M059J (cell line): Measurements from ENCODE around the gene CAMK1G. TPM values are rescaled to one million over a fixed set of nuclear protein-coding genes. Genes with fewer than 3 reads are reported as not detected.

Experiments used
- DNase-seq: peaks from one replicate; pipeline ENCODE4 v3.0.0-alpha.2; 2012; ENCODE audit warnings: low read depth
- total RNA-seq: library from RNA; depleted of rRNA; stranded (reverse); fragments of >200 nt; shearing (Covaris generic); gene quantifications from 2 replicates; pipeline ENCODE4 v1.2.3, GENCODE V29; 2014; rRNA removed

The CAMK1G gene
- 3.0 and 4.5 TPM in 2 replicates for total RNA-seq

- peak; percentile 76 for DNase-seq
These were observed at the start of gene CAMK1G for GRCh38 chr1:209583408-209583807. CAMK1G (plus strand) TSS chr1:209583714; CDS start chr1:209594984, 11,270 bp downstream.

DNA sequence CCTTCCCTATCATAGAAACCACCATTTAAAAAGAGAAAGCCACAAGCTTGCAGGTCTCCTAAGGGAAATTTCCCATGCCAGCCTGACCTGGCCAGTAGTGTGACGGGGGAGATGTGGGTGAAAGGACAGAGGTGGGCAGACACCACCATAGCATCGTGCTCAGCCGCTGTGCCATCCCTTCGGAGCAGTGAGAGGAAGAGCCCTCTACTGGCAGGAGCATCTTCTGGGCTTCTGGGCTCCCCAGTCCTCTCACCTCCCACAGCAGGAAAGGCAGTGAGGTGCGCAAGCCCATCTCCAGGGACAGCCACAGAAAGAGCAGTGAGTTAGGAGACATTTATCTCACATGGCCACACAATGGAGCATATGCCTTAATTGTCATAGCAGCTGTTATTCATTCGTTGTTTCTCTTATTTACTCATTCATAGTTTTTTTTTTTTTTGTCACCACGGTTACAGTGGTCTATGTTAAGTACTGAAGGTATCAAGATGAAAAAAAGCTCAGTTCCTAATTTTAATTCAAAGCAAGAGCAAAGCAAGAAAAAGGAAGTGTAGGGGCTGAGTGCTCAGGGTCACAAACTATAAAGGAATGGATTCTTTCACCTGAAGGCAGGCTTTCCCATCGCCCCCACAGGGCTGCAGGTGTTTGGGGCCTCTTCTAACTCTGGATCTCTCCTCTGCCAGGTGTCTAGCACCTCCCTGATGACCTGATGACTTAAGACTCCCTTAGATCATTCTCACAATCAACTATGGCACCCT lies 48.8 kb upstream of the CAMK1G start:
- no peak for DNase-seq

GRCh38 chr1:209536843-209537242 lies 46.7 kb upstream of the CAMK1G start:
- DNase-seq: no peak

- DNase-seq: no peak
These were observed 46.0 kb upstream of the CAMK1G start for GRCh38 chr1:209537336-209538114.

- peak; percentile 20 for DNase-seq
These were observed 43.9 kb upstream of the CAMK1G start for GRCh38 chr1:209539576-209539975.

DNA sequence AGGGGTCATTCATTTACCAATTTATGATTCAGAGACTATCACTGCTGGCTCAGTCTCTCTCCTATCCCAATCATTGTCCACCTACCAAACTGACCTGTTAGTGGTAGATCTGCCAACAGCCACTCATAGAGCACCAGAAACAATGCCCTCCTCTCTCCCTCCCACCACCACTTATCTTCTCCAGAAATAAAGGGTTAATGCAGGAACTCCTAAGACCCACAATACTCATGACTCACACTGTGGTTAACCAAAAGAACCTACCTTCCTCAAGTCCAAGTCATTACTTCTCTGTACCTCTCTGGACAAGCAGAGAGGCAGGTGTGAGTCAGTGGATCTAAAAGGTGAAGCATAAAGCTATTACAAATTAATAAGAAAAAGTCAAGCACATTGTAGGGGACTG lies 40.9 kb upstream of the CAMK1G start:
- DNase-seq: peak; percentile 96

GRCh38 chr1:209544098-209544497 lies 39.4 kb upstream of the CAMK1G start:
- DNase-seq: no peak

DNA sequence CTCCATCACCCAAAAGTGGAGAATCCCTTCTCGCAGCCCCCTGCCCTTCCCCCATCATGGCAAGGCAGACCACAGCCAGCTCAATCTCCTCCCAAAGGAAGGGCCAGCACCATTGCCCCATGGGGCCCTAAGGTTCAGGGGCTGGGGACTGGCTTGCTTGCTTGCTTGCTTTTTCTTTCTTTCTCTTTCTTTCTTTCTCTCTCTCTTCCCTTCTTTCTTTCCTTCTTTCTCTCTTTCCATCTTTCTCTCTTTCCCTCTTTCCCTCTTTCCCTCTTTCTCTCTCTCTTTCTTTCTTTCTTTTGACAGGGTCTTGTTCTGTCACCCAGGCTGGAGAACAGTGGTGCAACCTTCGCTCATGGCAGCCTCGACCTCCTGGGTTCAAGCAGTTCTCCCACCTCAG lies 38.1 kb upstream of the CAMK1G start:
- no peak for DNase-seq

- no peak for DNase-seq
These were observed 37.0 kb upstream of the CAMK1G start for GRCh38 chr1:209546390-209547085.

GRCh38 chr1:209547626-209548025 lies 35.9 kb upstream of the CAMK1G start:
- DNase-seq: no peak

DNA sequence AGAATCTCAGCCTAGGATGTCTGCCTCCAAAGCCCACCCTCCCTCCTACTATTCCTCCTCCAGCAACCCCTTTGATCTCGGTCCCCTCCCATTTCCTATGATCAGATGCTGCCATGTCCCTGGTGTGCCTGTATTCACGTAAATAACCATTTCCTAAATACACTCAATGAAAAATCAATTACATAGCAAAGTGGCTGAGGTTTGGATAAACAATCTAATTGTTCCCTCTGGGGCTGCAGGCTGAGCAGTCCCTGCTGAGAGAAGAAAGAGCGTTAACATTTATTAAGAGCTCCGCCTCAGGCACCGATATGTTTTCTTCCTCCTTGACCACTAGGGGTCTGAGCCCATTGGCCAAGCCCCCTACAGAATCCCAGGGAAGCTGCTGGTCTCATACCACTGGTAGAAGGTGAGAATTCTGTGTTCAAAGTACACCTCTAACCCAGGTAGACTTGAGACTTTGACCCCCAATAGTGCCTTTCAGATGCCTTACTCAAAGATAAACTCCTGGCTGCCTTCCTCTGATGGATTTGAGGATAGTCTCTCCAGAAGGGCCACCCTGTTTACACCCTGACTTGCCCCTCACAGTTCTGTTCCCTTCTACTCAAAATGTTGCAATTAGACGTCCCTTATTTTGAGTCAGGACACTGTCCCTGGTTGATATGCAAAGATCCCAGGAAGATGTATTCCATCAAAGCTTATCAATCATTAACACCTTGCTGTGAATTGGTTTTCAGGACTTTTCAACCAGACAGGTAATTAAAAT lies 33.9 kb upstream of the CAMK1G start:
- DNase-seq: no peak

DNA sequence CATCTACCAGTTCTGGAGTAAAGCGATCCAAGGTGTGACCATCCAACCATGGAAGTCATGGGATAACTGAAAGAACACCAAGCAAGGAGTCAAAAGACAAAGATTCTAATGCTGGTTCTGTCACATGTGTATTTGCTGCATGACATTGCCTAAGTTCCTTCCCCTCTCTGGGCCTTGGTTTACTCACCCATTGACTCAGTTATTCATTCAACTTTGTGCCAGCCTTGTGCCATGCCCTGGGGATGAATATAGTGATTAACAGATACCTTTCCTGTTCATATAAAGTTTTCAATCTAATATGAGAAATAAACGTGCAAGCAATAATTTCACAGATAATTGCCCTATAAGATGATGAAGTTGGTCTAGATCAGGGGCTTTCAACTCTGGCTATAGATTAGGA lies 33.0 kb upstream of the CAMK1G start:
- no peak for DNase-seq

GRCh38 chr1:209552406-209553264 lies 30.9 kb upstream of the CAMK1G start:
- DNase-seq: peak; percentile 21

GRCh38 chr1:209554761-209555611 lies 28.5 kb upstream of the CAMK1G start:
- no peak for DNase-seq

DNA sequence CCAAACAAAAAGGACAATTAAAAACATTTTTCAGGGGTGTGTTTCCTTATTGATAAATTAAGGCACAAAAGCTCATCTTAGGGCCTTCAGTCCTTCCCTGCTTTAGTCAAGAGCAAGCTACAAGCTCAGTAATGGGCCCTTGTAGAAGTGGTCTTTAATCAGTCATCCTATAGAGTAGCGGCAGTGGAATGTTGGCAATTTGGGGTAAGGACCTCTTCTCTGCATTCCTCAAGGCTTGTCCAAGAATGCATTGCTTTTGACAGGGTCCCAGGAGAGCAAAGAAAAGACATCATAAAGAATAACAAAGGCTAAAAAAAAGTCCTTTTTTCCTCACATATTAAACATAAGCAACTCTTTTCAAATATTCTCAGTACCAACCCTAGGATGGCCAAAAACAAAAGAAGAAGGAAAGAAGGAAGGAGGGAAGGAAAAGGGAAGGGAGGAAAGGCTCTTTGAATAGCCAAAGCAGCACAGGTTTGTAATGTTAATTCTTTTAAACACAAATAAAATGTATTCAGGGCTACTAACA lies 27.3 kb upstream of the CAMK1G start:
- no peak for DNase-seq

DNA sequence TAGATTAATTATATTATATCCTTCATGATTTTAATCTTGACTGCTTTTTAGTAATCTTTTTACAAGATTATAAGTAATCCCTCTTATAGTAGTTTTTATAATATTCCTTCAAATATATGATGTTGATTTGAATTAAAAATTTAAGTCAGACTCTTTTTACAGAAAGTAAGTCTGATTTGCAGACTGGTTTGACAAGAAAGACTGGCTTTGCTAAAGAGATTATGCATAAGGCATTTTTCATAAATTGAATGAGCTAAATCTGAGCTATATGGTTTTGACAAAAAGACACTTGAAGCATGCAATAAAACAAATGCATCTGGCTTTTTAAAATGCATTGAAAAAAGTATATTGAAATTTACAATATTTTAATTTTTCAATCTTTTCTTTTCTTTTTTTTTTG lies 26.3 kb upstream of the CAMK1G start:
- DNase-seq: no peak

DNA sequence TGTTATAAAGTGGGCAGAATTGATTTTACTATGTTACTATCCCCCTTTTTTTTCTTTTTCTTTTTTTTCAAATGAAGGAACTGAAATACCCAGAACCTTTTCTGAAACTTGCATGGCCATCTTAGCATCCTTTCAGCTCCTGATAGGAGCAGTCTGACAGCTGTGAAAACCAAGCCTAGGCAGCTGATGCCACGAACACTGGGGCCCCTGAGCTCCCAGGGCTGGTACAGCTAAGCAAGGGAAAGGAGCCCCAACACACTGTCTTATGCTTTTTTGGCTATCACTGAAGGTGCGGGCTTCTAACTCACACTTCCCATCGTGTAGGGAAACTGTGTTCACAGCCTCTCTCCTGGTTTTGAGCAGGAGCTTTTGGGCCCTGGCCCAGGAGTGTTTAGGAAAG lies 23.0 kb upstream of the CAMK1G start:
- no peak for DNase-seq

DNA sequence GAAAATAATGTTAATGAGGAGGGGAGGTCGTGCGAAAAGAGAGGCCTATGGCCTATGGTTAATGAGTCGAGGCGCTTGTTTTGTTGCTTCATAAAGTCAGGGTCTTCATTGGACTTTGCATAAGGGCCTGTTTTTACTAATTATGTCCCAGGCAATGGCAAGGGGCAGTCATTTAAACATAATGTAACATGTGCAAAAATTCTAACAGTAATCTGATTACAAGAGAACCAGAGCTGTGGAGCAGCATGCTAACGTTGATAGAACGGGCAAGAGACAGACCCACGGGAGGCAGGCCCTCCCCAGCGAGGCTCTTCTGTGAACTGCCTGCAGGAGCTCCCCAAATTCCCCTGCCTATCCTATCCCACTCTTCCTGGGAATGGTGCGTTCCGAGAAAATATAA lies 22.6 kb upstream of the CAMK1G start:
- DNase-seq: no peak

DNA sequence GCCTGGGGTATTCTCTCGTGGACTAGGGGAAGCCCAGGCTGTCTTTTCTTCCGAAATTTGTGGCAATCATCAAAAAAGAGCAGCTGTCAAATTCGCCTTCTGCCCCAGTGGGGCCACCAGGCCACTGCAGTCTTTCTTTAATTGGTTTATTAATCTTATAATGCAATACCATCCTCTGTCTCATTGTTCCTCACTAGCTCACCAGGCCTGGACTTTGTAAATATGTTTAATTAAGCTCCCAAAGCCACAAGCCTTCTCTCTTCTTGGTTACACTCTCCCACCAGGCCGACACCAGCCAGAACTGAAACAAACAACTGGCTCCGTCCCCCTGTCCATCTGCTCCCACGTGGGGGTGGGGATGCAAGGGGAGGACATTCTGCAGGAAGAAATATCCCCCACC lies 22.0 kb upstream of the CAMK1G start:
- DNase-seq: no peak

GRCh38 chr1:209564849-209565248 lies 18.7 kb upstream of the CAMK1G start:
- DNase-seq: no peak
